ENCODE results near the gene HSDL1.
A peak's percentile ranks its signal among the peaks of the same experiment; 100 is the strongest.

The HSDL1 gene

DNA sequence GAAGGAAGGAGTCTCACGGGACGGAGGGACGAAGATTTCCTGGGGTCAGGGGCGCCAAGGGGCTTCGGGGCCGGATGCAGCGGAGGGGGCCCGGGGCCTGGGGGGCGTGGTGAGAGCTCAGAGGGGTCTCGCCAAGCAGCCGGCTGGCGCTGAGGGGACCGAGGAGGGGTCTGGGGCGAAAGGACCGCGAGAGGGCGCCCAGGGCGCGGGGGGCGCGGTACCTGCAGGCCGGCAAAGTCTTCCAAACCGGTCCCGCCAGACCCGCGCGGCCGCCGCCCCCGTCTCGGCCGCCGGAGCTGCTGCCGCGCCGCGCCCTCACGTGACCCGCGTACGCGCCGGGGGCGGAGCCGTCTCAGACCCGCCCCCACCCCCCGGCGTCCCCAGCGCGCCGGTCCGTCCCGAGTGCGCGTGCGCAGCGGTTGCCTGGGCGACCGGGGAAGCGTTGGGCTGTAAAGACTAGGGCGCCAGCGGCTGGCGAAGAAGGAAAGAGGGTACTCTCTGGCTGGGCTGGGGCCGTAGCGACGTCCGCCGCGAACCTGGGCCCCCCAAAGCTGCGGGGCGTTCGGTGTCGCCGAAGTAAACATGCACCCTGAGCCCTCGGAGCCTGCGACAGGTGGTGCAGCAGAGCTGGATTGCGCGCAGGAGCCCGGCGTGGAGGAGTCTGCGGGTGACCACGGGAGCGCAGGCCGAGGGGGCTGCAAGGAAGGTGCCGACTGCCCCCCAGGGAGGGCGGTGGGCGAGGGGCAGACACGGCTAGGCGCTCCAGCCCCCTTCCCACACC lies at the start of gene HSDL1, which contains the start of gene DNAAF1:
HSDL1 (minus strand) TSS at position 319 of the 781 bp plus-strand sequence. CDS start 13,856 bp downstream, outside the sequence.
DNAAF1 (plus strand) TSS at position 450 of the 781 bp plus-strand sequence; CDS start at position 583, 133 bp downstream.
- DNase-seq = peak; percentile 91

DNA sequence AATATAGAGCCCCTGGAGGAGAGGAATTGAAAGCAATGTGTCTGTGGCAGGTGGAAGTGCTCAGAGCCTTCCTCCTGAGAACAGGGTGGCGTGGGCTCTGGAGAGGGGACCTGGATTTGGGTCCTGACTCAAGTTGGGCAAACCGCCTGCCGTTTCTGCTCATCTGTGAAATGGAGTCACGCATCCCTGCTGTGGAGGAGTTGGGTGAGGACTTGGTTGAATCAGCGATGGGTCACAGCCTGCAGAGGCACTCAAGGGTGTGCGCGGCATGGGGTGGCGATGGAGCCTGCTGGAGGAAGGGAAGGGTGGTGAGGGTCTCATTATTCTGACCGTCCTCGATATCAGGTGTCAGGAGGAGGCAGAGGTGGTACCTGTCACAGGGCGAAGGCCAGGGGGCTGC lies 49.0 kb upstream of the HSDL1 start:
- DNase-seq = no peak

DNA sequence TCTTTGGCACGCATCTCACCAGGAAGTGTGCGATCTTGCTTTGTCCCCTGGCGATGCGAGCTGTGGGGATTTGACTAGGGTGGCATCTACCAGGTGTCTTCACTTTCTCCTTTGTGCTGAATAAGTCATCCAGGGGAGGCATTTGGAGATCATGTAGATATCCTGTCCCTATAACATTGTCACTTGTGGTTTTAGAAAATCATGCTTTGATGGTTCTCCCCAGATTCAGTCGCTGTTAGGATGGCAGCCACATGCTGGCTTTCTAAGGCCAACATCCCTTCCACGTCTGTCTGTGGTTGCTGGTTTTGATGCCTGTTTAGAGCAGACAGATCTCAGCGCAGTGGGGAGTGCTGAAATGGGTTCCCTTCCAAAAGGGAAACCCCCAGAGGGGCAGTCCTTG lies 48.5 kb upstream of the HSDL1 start:
- no peak for DNase-seq

- DNase-seq = no peak
These were observed 46.5 kb upstream of the HSDL1 start for GRCh38 chr16:84191466-84191865.

DNA sequence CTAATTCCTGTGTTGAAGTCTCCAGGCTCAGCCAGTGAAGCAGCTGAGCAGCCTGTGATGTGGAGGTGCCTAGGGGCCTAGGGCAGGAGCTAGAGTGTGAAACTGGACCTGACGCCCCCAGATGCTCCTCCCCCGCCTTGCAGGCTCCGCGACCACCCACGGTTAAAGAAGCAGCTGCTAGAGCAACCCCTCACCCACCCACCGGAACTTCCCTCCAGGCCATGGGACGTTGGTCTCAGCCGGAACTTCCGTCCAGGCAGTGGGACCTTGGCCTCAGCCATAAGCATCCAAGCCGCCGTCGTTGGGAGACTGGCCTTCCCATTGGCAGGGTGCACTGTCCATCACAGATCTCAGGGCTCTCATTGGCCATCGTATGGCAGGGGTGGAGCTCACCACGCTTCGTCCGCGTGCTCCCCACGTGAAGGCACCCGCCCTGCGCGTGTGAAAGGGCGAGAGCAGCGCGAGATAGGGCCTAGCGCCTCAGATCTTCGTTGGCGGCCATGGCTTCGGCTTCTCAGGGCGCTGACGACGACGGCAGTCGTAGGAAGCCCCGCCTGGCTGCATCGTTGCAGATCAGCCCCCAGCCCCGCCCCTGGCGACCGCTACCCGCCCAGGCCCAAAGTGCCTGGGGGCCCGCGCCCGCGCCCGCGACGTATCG lies 45.9 kb upstream of the HSDL1 start, which contains the start of gene ADAD2:
ADAD2 (plus strand) TSS at position 427 of the 658 bp plus-strand sequence; CDS start at position 501, 74 bp downstream.
- no peak for DNase-seq

- peak; percentile 88 for DNase-seq
These were observed 41.9 kb upstream of the HSDL1 start, which contains the start of gene TAF1C for GRCh38 chr16:84186685-84187437. TAF1C (minus strand) TSS chr16:84187057; CDS start chr16:84184988, 2,069 bp downstream.

GRCh38 chr16:84184775-84185174 lies 39.8 kb upstream of the HSDL1 start:
- DNase-seq = no peak

GRCh38 chr16:84183911-84184591 lies 39.1 kb upstream of the HSDL1 start:
- no peak for DNase-seq

- DNase-seq = no peak
These were observed 38.5 kb upstream of the HSDL1 start for GRCh38 chr16:84183572-84183875.

DNA sequence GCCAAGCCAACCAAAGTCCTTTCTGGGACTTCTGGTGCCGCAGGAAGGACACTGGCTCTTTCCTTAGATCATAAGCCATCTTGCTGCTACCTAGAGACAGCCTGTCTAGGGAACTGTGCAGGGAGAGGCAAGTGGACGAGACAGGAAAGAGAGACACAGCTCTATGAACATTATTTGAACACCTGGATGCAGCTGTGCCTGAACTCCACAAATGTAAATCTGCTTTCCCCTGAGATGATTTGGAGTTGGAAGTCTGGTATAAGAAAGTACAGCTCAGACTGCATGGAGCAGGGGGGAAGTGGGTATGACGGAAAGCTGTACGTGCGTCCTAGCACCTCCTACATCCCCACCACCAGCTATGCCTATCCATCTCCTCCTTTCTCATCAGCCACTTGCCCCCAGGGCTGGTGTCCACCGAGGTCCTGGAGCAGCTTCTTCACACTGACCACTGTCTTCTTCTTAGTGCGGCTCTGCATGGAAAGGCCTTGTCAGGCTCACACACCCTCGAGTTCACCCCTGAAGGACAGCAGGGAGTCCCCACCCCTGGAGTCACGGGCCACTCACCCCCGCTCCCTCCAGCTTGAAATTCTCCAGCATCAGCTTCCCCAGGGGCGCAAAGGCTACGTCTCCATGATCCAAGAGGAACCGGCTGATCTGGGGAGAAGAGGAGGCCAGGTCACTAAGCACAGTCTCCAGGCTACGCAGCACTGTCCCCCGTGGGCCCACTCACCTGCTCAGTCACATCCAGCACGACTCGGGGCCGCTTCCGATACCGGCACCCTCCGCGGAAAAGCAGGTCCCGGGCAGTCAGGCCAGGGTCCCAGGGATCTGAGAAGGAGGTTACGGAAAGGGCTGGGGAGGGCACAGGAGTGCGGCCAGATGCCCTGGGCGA lies 37.9 kb upstream of the HSDL1 start:
- no peak for DNase-seq

GRCh38 chr16:84182104-84182503 lies 37.1 kb upstream of the HSDL1 start:
- no peak for DNase-seq

- no peak for DNase-seq
These were observed 36.4 kb upstream of the HSDL1 start for GRCh38 chr16:84181144-84181915.

DNA sequence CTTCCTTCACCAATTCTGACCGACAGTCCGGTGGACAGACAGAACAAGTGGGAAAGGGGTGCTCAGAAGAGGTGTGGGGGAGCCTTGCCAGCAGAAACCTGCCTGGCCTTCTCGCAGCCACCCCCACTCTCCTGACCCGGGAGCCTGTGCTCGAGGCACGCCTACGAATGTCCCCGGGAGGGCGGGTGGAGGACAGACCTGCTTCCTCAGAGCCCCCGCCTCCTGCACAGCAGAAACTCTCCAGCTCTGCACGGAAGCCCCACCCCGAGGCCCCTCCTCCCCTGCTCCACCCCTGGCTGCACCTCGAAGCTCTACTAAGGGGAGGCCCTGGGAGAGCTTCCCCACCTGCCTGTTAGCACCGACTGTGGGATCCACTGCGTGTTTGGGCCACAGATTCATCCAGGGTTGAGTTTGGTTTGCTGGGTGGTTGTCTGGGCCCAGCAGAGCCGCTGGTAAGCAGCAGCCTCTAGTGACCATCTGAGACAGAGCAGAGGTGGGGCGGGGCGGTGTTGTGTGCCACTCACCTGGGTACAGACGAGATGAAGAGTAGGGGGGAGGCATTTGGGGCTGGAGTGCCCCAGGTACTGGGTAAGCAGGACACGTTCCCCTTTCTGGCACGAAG lies 35.7 kb upstream of the HSDL1 start:
- DNase-seq = no peak

GRCh38 chr16:84179612-84180320 lies 34.8 kb upstream of the HSDL1 start:
- no peak for DNase-seq

GRCh38 chr16:84178892-84179611 lies 34.1 kb upstream of the HSDL1 start:
- no peak for DNase-seq

GRCh38 chr16:84178146-84178765 lies 33.3 kb upstream of the HSDL1 start:
- no peak for DNase-seq

DNA sequence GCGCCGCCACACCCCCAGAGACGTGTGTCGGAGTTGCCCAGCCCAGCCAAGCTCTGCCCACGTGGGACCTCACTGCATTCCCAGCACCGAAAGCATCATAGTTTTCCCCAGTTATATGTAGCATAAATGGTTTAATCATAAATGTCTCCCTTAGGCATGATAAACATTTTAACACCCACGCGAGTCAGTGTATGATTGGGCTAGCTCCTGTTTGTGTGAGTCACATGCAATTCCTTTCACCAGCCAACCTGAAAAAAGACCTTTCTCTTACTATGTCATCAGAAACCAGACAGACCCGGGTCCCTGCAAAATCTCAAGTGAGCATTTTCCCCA lies 32.7 kb upstream of the HSDL1 start:
- DNase-seq = no peak

- no peak for DNase-seq
These were observed 31.4 kb upstream of the HSDL1 start for GRCh38 chr16:84176192-84177053.
